ENCODE results near the gene ADCY2.

The ADCY2 gene

GRCh38 chr5:7446913-7447312 lies 51.0 kb downstream of the ADCY2 start:
- no peak for DNase-seq

- DNase-seq, result no peak
Measured at GRCh38 chr5:7453947-7454346, 58.0 kb downstream of the ADCY2 start.

GRCh38 chr5:7456206-7456605 lies 60.3 kb downstream of the ADCY2 start:
- no peak for DNase-seq

- DNase-seq, result no peak
Measured at GRCh38 chr5:7461371-7461770, 65.4 kb downstream of the ADCY2 start.

GRCh38 chr5:7462758-7463157 lies 66.8 kb downstream of the ADCY2 start:
- no peak for DNase-seq

- DNase-seq, result no peak
Measured at GRCh38 chr5:7464182-7464581, 68.2 kb downstream of the ADCY2 start.

GRCh38 chr5:7467179-7467578 lies 71.2 kb downstream of the ADCY2 start:
- no peak for DNase-seq

GRCh38 chr5:7468742-7469141 lies 72.8 kb downstream of the ADCY2 start:
- no peak for DNase-seq

- DNase-seq, result no peak
Measured at GRCh38 chr5:7471710-7472109, 75.8 kb downstream of the ADCY2 start.

- no peak for DNase-seq
Measured at GRCh38 chr5:7473115-7473514, 77.2 kb downstream of the ADCY2 start.

- no peak for DNase-seq
Measured at GRCh38 chr5:7473668-7474215, 77.8 kb downstream of the ADCY2 start.

GRCh38 chr5:7474821-7475403 lies 79.0 kb downstream of the ADCY2 start:
- DNase-seq, result no peak

- no peak for DNase-seq
Measured at GRCh38 chr5:7478459-7478858, 82.5 kb downstream of the ADCY2 start.

- no peak for DNase-seq
Measured at GRCh38 chr5:7488734-7489133, 92.8 kb downstream of the ADCY2 start.

- no peak for DNase-seq
Measured at GRCh38 chr5:7492371-7492770, 96.4 kb downstream of the ADCY2 start.

GRCh38 chr5:7493081-7493480 lies 97.1 kb downstream of the ADCY2 start:
- DNase-seq, result no peak

GRCh38 chr5:7493622-7494021 lies 97.7 kb downstream of the ADCY2 start:
- DNase-seq, result no peak

- DNase-seq, result no peak
Measured at GRCh38 chr5:7494481-7495130, 98.7 kb downstream of the ADCY2 start.

- no peak for DNase-seq
Measured at GRCh38 chr5:7495131-7495517, 99.2 kb downstream of the ADCY2 start.

- DNase-seq, result no peak
Measured at GRCh38 chr5:7500256-7500655, 104.3 kb downstream of the ADCY2 start.

- DNase-seq, result no peak
Measured at GRCh38 chr5:7501061-7501460, 105.1 kb downstream of the ADCY2 start.

GRCh38 chr5:7503564-7503963 lies 107.6 kb downstream of the ADCY2 start:
- no peak for DNase-seq

- DNase-seq, result no peak
Measured at GRCh38 chr5:7515284-7515914, 119.5 kb downstream of the ADCY2 start.

GRCh38 chr5:7516253-7516652 lies 120.3 kb downstream of the ADCY2 start:
- DNase-seq, result no peak

Measured in NCI-H1417 treated with DMSO at 0.1 percent for 48 hours (cell line).